HL-60 (cell line): ENCODE measurements around the gene SLC5A1.

Source experiments
- CTCF ChIP-seq: IDR thresholded peaks from one replicate; pipeline ENCODE4 v1.5.1; 2011; ENCODE audit warnings: low read length, control low read depth, inconsistent platforms; ENCODE audit not compliant: insufficient read depth
- GABPA ChIP-seq: IDR thresholded peaks from 2 replicates; pipeline ENCODE4 v1.6.1; 2012; ENCODE audit warnings: low read depth
- POLR2AphosphoS5 ChIP-seq: IDR thresholded peaks from 2 replicates; pipeline ENCODE4 v1.6.1; 2012; ENCODE audit warnings: low read depth
- REST ChIP-seq: IDR thresholded peaks from 2 replicates; pipeline ENCODE4 v1.6.1; 2012; ENCODE audit warnings: low read depth; ENCODE audit not compliant: insufficient replicate concordance

GRCh38 chr22:32122899-32123298 is 79.8 kb downstream of the SLC5A1 start:
- TF ChIP-seq CTCF (no peak), REST (no peak), GABPA (no peak), POLR2AphosphoS5 (no peak)
